ENCODE data around the gene DHRS3.

The DHRS3 gene

DNA sequence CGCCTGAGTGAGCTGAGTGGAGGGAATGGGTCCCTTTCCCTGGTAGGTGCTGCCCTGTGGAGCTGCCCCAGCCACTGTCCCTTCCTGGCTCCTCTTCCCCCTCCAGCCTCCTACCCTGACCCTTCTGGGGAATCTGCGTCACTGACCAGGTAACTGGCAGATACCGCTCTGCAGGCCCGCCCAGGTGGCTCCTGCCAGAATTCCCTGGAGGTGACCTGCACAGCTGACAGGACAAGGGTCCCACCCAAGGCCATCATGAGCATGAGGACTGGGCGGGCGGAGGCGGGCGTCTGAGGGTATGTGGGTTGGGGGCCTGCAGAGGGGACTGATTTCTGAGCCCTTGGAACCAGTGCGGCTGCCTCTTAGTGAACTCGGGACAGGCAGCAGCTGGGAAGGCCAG, 32.5 kb downstream of the DHRS3 start:
- no peak overlapping the region for H3K27ac ChIP-seq

DNA sequence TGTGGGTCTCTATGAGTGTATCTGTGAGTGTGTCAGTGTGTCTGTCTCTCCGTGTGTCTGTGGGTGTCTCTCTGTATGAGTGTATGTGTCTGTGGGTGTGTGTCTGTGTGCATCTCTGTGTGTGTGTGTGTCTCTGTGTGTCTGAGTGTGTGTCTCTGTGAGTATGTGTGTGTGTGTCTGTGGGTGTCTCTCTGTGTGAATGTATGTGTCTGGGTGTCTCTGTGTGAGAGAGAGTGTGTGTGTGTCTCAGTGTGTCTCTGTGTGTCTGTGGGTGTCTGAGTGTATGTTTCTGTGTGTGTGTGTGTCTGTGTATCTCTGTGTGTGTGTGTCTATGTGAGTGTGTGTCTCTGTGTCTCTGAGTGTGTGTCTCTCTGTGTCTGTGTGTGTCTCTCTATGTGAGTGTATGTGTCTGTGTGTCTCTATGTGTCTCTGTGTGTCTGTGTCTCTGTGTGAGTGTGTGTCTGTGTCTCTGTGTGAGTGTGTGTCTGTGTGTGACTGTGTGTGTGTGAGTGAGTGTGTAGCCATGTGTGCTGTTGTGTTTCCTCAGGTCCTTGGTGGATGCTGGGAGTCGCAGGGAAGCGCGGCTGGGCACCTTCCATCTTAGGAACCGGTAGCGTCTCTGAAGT, 33.0 kb downstream of the DHRS3 start:
- TF ChIP-seq, protein P1, sequence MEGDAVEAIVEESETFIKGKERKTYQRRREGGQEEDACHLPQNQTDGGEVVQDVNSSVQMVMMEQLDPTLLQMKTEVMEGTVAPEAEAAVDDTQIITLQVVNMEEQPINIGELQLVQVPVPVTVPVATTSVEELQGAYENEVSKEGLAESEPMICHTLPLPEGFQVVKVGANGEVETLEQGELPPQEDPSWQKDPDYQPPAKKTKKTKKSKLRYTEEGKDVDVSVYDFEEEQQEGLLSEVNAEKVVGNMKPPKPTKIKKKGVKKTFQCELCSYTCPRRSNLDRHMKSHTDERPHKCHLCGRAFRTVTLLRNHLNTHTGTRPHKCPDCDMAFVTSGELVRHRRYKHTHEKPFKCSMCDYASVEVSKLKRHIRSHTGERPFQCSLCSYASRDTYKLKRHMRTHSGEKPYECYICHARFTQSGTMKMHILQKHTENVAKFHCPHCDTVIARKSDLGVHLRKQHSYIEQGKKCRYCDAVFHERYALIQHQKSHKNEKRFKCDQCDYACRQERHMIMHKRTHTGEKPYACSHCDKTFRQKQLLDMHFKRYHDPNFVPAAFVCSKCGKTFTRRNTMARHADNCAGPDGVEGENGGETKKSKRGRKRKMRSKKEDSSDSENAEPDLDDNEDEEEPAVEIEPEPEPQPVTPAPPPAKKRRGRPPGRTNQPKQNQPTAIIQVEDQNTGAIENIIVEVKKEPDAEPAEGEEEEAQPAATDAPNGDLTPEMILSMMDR (conservative IDR thresholded peaks at IDR 0.05): no peak
- H3K27ac ChIP-seq: no peak overlapping the region

More for the DNA sequence above, 32.5 kb downstream of the DHRS3 start:
- TF ChIP-seq, protein P1 (conservative IDR thresholded peaks at IDR 0.05): no peak

DNA sequence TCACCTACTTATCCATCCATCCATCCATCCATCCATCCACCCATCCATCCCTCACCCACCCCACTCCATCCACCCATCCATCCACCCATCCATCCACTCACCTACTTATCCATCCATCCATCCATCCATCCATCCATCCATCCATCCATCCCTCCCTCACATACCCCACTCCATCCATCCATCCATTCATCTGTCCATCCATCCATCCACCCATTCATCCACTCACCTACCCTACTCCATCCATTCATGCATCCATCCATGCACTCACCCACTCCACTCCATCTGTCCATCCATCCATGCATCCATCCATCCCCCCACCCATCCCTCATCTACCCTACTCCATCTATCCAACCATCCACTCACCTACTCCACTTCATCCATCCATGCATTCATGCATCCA, 34.5 kb downstream of the DHRS3 start:
- no peak overlapping the region for H3K27ac ChIP-seq
- TF ChIP-seq, protein P1 (conservative IDR thresholded peaks at IDR 0.05): no peak

DNA sequence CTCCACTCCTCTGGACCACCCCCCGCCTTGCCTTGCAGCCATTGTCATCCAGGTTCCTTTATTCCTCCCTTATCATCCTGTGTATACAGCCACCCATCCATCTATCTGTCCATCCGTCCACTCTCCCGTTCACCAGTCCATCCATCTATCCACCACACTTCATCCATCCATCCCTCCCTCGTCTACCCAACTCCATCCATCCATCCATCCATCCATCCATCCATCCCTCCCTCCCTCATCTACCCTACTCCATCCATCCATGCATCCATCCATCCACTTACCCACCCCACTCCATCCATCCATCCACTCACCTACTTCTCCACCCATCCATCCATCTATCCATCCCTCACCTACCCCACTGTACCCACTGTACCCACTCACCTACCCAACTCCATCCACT, 35.4 kb downstream of the DHRS3 start:
- H3K27ac ChIP-seq: no peak overlapping the region
- TF ChIP-seq, protein P1 (conservative IDR thresholded peaks at IDR 0.05): no peak

DNA sequence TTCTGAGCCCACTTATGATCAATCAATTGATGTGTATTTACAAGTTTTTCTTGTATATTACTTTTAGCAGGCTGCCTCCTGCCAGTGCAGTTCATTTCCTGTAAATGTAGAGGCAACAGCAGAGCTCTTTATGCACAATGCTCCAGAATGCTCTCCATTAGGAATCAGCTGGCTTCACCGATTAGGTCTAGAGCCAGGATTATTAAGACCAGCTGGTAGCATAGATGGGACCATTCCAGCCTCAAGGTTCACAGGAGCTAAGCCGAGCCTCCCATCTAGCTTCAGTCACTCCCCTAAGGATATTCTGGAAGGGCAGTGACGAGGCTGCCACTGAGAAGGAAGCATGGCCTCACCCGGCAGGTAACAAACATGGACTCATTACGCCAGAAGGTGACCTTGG, 36.8 kb downstream of the DHRS3 start:
- no peak overlapping the region for H3K27ac ChIP-seq
- TF ChIP-seq, protein P1 (conservative IDR thresholded peaks at IDR 0.05): no peak

DNA sequence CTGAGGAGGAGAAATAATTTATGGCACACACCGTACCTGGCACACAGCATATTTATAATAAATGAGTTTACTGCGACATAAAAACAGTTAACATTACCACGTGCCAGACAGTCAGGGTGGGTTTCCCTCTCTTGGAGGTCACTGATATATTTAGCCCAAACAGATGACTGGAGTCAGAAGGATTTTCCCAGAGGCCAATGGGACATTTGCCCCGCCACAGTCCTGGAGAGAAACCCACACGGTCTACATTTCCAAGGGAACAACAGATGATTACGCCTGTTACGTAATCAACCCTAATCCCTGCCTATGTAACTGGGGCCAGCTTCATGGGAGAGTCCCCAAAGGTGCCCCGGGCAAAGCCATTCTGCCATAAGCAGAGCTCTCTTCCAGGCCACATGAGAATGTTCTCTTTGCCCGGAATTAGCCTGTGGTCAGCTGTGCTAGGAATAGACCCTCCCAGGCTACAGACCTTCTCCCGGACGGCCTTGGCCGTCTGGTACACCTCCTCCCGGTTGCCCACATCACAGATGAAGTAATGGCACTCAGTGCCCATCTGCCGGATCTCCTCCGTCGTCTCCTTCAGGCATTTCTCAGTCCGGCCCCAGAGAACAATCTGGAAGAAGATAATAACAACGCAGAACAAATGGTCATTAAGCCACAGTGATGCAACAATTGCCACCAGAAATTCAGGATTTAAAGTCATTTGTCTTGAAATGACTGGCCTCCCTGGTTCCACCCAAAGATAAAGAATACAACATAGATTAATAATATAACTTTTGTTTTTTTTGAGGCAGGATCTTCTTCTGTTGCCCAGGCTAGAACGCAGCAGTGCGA, 37.7 kb downstream of the DHRS3 start:
- TF ChIP-seq, protein P1 (conservative IDR thresholded peaks at IDR 0.05): no peak
- H3K27ac ChIP-seq: no peak overlapping the region

DNA sequence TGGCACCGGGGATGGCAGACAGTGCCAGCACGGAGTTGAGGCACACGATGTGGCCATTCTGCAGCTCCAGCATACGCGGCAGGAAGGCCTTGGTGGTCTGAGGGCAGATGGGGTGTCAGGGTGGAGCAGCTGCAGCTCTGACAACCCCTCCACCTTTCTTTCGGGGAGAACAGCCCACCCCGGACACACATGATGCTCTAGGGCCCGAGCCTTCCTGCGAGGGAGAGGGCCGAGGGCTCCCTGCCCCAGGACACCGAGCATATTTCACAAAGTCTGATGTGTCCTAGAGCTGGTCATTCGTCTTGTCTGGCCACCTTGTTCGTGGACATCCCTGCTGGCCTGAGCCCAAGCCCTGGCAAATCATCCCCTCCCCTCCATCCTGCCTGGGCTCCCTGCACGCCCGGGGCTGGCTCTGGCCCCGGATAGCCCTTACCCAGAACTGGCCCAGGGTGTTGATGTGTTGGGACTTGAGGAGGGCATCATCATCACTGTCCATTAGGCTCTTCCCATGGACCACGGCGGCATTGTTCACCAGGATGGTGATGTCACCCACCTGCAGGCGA, 39.1 kb downstream of the DHRS3 start:
- TF ChIP-seq, protein P1 (conservative IDR thresholded peaks at IDR 0.05): no peak
- H3K27ac ChIP-seq: no peak overlapping the region
